Measurements from ENCODE around the gene PNMA1.

The PNMA1 gene

DNA sequence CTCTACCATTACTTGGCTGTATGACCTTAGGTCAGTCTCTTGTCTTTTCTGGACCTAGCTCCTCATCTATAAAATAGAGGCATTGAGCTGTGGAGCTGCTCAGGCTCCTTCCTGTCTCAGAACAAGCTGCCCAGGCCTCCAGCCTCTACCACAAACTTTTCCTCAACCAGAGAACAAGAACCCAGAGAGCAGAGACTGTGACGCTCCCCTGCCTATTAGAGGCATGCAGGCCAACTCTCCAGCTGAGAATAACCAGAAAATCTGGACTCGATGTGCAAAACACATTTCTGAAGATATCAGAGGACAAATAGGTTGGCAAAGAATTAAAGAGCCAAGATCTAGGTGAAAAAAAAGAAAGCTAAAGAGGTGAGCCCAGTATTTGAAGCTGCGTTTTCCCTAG is 17.8 kb upstream of the PNMA1 start:
- no peak for DNase-seq

DNA sequence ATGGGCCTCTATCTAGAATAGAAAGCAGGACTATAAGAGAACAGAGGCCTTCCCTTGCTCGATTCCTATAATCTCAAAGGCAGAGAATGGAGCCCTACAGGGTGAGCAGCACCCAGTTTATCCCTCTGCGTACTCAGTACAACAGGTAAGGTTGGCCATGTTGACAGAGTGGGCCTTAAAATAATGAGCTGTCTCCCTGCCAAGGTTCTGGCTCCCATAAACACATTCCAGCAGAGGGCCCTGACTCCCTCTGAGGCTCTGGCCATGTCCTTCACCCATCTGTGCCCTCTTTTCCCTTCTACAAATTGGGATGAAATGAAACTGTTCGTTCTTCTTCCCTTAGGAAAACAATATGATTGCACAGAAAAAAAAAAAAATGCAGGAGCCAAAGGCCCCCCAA is 16.9 kb upstream of the PNMA1 start:
- no peak for DNase-seq

DNA sequence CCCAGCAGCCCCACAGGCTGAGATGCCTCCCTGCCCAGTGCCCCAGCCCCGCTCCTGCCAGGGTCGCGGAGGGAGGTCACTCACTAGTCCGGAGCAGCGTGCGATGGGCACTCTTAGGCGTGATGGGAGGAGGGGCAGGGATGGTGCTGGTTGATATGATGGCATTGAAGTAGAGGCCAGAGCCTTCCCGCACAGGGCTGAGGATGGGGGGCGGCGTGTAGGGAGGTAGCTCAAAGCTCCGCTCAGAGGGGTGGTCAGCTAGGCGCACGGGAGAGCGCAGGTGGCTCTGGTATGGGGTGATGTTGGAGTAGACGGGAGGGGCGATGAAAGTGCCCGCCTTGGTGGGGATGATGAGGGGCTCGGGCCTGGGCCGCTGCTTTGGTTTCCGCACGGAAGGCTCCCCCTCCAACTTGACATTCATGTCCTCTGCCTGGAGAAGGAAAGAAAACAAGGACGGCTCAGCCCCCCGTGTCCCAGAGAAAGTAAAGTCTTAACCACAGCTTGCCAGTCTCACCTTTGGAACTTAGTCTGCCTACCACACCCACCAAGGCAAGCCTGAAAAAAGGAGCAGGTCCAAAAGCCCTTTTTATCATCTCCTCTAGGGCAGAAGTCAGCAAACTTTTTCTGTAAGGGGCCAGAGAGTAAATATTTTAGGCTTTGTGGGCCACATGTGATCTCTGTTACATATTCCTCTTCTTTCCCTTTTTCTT is 15.5 kb upstream of the PNMA1 start:
- no peak for DNase-seq

DNA sequence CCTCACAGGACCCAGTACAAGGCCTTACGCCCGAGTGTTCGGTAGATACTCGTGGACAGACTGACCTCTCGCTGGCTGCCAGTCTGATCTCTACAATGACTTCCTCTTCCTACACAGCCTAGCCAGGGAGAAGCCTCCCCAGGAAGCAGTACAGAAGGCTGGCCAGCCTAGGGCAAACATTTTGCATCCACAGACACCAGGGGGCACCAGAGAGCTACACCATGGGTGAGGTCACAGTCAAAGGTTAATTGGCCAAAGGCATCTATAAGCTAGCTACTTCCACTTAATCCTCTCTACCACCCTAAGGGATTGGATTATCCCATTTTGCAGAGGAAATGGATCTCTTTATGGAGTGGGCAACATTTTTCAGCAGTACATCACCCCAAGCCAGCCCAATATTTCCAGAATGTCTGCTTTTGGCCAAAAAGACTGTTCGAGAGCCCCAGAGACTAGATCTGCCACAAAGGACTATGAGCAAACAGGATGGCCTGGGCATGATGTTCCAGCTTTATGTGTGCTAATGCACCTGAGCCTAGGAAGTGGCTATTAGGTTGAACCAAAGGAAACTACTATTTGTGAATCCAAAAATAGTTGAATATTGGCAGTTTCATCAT is 14.6 kb upstream of the PNMA1 start:
- DNase-seq: peak; percentile 94 to 95

DNA sequence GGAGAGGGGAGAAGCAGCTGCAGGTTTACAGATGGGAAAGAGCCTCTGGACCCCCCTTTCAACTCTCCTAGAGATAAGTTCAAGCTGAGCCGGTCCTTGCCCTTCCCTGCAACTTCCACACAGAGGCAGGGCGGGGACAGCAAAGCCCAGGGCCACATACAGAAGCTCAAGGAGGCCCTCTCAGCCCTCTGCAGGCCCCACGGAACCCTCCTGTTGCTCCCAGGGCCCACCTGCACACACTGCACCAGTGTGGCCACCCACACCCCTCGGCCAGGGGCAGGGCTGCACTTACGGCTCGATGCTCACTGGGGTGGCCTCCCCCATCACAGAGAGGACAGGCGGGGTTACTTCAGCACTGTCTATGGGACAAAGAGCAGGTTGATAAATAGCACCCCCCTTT is 13.0 kb upstream of the PNMA1 start:
- DNase-seq: no peak

DNA sequence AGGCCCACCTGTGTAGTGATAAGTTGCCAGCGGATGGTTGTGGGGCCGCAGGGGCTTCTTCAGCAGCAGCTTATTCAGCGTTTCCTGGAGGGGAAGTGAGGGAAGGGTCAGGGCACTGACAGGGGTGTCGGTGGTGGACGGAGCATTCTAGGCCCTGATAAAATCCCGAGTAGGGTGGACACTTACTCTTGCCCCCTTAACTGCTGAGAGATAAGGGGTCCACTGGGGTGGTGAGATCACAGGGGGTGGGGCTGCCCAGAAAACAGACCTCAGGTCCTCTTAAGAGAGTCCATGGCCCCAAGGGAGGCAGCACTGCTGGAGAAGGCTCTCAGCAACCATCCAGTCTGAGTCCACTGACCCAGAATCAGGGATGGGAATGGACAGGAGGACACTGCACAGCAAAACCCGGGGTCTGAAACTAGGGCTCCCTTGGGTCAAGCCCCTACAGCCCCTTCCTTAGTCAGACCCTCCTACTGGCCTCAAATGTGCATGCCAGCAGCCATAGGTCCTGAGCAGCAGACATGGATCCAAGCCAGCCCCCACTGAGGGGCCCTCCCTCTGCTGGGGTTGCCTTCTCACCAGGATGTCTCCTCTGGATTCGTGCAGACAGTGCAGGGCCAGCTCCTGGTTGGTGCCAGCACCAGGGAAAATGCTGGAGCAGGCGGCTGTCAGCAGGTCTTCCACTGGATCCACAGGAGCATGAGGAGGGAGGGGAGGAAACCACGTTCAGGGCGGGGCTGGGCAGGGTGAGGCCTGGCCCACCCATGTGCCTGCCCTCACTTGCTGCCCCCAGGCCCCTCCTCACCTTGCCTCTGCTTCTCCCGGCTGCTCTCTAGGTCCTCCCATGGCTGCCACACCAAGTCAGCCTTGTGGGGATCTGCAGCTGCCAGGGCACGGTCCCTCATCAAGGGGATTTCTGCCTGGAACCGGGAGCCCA is 12.1 kb upstream of the PNMA1 start:
- no peak for DNase-seq

DNA sequence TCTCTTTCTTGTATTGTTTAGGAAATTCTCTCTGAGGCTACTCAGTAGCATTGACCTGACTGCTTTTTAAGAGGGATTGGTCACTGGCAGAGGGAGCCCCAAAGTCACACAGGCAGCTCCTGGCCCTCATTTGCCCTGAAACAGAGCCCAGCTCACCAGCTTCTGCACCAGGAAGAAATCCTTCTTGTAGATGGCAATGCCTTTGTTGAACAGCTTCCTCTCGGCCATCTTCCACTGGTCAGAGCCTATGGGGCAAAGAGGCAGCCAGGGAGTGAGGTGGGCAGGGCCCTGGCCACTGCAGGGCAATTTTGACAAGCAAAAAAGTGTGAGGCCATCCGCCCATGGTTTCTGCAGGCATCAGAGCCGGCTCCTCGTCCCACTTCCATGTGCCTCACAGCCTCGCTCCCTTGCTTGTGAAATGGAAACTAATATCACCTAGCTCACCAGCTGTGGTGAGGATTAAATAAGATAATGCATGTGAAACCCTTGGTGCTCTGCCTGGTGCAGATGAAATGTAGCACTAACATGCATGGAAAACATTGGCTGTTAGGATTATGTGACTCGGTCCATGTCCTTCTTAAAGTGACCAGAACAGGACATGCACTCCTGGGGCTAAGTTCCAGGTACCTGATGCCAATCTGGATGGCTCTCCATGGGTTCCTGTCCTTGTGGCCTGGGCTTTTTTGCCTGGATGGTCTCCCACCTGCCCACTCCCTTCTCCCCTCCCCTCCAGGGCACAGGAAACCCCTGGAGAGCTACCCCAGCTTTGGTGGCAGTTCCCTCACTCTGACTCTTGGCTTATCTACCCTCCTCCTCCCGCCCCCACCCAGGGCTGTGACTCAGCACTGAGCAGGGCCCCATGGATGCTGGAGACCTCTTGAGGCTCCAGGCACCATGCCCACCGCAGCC is 11.2 kb upstream of the PNMA1 start:
- DNase-seq: no peak

DNA sequence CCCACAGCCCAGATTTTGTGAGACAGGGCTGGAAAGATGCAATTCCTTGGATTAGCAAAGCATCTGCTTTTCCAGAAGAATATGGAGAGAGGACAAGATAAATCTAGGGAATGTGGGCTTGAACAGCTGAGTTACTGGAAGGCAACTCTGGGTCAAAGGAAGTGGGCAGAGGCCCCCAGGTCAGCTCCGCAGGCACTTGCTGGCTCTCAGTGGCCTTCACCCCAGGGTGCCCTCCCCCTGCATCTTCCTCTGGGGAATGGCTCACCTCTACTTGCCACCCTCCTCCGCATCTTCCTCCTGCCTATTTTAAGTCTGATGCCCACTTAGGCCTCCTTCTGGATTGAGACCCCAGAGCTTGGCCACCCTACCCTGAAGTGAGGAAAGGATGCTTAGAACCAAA is 10.5 kb upstream of the PNMA1 start:
- no peak for DNase-seq

DNA sequence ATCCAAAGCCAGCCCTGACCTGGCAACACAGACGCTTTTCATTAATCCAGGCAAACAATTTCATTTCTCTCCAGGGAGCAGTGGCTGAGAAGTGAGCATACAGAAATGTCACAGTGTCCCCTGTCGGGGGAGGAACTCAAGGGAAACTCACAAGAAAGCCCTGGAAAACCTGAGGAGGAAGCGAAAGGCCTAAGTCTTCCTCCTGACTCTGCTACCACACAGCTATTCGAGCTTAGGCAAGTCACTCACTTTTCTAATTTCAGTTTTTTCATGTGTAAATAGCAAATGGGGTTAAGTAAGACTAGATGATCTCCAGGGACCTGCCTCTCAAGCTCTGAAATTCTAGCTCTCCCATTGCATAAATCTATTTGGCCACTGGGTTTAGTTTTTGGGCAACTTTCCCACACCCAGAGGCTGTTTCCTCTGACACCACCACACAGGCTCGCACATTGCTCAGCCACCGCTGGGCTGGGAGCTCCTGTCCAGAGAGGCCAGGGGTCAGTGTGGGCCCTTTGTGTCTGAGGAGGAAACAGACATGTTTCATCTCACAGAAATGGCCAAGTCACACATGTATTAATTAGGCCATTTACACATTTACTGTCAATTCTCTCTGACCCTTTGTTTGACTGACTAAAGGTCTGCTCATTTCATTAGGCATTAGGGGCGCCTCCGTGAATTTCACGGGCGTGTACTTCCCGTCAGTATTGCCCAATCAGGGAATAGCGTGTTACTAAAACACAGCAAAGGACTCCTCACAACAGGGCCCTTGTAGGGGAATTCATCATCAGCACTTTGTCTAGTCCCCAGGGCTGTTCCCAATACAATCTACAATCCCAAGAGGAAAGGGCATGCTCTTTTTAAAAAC is 9.8 kb upstream of the PNMA1 start:
- DNase-seq: no peak

DNA sequence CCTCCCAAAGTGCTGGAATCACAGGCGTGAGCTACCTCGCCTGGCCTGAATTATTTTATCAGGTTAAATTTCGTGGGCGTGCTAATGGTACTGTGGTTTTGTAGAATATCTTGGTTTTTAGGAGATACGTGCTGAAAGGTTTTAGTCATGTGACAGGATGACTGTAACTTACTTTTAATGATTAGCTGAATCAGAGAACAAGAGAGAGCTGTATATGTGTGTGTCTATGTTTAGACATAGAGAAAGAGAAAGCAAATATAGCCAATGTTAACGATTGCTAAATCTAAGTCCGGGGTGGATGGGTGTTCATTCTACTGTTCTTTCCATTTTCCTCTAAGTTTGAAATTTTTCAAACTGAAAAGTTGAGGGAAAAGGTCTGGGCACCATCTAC is 9.2 kb upstream of the PNMA1 start:
- DNase-seq: no peak

DNA sequence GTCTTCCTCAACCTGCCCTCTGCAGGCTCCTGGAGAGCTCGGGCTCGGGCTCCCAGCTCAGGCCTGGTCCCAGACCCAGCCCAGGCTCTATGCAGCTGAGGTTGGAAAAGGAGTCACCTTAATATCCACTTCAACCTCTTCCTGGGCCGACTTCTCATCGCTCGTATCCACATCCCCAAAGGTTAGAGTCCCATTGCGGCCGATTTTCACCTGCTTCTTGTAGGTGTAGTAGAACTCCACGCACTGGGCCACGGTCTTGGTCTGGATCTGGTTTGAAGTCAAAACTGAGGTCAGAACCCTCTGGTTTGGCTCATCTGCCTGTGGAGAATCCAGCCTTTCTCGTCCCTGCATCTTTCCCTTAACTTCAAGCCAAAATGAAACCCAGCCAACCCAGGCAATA is 8.4 kb upstream of the PNMA1 start:
- DNase-seq: no peak

DNA sequence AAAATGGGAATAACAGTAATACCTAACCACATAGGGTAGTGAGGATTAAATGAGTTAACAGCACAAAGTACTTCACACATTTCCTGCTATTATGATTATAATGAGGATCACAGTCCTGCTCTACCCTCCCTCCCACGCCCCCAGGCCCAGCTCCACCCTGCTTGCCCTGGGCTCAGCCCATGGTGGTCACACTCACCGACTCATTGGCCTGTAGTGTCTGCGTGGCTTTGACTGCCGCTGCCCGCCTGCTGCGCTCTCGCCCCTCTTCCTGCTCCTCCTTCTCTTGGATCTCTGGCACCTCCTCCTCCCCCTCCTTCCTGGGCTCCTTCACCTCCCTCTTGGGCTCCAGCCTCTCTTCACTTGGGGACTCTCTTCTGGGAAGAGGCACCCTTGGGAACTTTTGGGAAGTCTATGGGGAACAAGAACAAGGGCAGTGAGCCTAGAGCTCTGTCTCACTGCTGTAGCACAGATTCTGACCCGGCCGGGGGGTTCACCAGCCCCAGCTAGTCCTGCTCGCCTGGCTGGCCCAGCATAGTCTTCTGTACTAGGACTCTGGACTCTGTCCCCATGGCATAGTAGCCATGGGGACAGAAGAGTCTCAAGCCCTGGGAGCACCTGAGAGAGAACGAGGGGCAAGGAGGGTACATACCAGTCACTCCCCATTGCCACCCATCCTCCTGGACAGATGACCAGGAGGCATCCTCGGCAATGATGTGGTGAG is 7.1 kb upstream of the PNMA1 start:
- no peak for DNase-seq

DNA sequence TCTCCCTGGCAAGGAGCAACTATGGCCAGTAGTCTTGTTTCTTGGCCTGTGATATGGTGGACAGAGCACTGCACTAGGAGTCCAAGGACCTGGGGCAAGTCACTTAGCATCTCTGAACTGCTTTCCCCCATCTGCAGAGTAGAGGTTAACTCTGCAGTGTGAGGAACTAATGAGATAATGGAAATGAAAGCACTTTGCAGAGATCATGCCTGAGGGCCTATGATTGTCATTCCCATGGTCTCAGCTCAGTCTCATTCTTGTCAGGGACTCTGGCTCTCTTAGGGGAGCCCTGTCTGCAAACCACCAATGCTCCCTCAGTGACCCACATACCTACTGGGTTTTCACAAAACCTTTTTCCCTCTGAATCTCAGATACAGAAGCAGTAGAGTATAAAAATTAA is 6.5 kb upstream of the PNMA1 start:
- no peak for DNase-seq

DNA sequence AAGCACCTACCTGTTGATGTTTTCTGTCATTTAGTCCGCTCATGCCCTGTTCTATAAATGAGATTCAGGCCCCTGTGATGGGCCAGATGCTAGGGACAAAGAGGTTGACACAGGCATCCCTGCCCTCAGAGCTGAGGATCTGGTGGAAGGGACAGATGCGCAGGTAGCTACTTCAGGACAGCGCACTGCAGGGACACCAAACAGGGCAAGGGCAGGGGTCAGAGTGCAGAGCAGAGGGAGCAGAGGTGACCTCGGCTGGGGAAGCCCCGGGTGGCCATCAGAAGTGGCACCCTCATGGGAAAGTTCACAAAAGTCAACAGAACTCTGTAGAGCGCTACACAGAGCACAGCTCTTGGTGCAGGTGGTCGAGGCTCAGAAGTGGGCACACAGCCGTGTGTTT is 5.6 kb upstream of the PNMA1 start:
- DNase-seq: no peak

DNA sequence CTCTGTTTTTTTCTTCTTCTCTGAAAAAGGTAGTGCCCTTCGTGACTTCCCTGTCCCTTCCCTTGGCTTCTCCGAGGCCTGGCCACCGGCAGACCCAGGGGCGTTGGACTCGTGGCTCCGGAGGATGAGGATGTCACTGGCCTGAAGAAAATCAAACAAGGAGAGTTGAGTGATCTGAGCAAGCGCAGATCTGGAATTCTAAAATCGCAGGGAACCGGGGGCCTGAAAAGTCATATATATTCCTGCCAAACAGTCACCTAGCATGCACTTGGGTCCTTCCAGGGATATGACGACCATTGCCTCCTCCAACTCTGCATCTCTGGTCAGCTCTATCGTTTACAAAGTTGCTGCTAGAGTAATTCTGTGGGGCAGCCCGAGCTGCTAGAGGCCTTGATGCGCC is 5.2 kb upstream of the PNMA1 start:
- DNase-seq: no peak

DNA sequence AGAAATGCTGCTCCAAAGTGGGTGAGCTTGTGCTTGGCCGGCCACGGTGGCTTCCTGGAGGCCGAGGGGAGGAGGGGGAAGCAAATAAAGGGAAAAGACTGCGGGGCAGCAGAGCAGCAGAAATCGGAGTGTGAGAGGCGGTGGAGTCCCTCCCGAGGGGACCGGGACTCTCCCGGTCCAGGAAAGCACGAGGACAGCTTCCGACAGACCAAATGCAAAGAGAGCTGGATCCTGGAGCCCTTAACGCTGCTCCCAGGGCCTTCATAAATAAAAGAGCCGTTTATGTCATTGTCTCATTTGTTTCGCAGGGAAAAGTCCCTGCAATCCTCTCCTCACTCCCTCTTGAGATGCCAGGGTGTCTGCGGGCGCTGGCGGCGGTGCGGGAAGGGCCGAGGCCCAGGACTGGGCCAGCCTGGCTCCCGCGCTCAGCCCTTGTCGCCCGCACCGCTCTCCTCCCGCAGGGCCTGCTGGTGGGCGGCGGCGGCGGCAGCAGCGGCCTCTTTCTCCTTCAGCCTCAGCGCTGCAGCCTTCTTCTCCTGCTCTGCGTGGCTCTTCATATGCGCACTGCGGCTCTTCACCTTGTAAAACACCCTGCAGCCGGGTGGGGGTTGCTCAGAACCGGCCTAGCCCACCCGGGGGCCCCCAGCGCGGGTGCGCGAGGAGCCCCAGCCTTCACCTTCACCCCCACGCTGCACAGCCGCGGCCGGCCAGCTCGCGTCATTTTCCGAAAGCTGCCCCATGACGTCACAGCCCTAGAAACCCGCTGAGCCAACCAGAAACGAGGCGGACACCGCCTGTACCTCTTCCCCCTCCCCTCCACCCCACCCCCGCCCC is 4.5 kb upstream of the PNMA1 start:
- DNase-seq: no peak

DNA sequence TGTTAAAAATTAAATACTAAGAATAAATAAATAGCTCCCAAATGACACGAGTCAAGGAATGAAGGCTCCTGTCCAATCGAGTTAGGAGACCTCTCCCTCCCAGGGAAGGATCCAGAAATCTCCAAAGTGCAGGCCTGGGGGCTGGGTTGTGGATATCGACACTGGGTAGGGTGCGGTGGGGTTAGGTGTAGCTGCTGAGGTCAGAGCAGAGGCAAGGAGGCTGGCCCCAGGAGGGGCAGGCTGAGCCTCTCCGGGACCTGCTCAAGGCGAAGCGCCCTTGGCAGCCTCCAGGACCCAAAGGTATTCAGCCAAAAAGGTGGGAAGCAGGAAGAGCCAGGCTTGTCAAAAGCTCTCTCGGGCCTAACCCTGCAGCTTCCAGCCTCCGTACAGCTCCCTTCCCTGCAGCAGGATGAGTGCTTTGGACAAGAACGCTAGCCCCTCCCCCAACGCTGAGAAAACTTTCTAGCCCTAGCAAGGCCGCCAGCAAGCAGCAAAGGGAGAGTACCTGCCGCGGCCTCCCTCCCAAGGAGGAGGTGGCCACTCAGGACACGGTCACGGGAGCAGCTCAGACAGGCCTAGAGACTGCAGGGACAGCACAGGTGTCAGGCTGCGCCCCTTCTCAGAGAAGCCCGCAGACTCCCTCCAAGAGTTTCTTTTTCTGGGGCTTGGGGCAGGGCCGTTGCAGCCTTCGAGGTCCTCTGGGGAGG is 3.7 kb upstream of the PNMA1 start:
- DNase-seq: no peak

DNA sequence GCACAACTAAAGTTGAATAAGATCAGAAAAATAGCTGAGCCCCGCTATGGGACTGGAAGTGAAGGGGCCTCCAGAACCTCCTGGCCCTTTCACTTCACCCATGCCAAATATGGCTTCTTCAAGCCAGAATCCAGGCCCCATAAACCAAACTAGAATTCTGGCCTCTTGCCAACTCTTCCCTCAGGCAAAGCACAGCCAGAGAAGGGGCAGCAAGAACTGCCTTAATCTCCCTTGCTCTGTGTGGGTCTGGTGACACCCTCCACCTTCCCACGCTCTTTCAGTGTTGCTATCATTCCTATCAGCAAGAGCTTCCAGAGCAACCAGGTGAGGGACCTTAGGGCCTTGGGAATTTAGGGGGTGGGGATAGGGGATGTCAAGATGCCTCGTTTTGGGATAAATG is 3.1 kb upstream of the PNMA1 start:
- DNase-seq: no peak

DNA sequence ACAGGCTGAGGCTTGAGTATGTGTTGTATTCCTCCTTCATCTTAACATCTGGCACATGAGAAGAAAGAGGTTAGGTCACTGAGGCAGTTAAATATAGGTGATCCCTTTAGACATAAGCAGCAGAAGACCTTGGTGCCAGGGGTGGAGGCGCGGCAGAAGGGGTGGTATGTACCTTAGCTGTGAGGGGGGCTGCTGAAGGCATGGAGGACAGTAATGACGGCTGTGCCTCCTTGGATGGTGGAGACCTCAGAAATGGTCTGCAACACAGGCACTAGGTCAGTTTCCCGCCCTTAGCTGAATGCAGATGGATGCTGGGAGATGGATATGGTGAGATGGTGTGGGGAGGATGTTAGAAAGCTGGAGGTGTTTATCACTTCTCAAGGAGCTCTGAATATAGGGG is 1.5 kb upstream of the PNMA1 start:
- no peak for DNase-seq

DNA sequence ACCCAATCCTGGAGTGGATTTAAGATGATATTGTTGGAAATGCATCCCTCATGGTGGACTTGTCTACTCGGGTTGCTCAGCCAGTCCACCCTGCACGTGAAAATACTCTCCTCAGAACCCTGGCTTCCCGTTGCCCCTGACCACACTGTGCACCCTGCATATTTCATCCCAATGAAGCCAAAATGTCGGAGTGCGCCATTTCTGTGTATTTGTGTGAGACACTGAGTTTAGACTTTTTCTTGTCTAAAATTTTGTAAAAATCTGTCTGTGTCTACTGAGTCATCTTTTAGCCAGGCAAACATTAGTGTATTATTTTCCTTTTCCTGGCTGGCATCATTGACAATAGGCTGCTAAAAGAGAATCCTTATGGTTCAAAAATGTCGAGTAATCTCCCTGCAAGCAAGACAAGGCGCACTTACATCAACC is 485 bp upstream of the PNMA1 start:
- DNase-seq: no peak
